ENCODE results near the gene TLCD1.

Gene TLCD1

DNA sequence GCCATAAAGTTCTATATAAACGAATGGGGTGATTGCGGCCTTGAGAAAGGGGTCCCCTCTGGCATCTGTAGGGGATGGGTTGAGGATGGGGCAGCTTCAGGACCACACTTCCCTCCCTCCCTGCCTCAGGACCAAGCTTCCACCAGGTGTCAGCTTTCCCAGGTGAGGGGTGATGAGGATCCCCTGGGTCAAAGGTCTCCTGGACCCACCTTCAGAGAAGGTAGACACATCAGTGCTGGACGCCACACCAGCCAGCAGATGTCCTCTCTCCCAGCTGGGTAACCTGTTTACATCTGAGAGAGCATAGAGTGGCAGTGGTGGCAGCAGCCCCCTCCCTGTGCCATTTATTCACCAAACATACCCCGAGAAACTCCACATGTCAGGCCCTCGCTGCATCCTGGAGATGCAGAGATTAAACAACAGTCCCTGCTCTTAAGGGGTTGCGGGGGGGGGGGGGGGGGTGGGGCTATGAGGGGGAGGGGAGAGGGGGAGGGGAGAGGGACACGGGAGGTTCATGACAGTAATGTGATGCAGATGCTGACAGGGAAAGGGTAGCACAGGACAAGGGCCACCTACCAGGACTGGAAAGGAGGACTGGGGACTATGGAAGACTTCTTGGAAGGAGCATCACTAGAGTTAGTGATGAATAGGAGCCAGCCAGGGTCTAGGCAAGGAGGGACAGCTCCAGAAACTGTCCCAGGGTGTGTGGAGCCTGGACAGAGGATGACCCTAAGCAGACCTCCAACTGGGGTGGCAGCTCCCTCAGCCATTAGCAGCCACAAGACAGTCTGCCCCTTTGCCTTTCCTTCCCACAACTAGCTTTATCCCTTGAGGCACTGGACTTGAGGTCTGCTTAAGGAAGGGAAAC, 19.3 kb downstream of the TLCD1 start:
- TF ChIP-seq, protein P1, sequence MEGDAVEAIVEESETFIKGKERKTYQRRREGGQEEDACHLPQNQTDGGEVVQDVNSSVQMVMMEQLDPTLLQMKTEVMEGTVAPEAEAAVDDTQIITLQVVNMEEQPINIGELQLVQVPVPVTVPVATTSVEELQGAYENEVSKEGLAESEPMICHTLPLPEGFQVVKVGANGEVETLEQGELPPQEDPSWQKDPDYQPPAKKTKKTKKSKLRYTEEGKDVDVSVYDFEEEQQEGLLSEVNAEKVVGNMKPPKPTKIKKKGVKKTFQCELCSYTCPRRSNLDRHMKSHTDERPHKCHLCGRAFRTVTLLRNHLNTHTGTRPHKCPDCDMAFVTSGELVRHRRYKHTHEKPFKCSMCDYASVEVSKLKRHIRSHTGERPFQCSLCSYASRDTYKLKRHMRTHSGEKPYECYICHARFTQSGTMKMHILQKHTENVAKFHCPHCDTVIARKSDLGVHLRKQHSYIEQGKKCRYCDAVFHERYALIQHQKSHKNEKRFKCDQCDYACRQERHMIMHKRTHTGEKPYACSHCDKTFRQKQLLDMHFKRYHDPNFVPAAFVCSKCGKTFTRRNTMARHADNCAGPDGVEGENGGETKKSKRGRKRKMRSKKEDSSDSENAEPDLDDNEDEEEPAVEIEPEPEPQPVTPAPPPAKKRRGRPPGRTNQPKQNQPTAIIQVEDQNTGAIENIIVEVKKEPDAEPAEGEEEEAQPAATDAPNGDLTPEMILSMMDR (IDR thresholded peaks at IDR 0.05), result no peak

DNA sequence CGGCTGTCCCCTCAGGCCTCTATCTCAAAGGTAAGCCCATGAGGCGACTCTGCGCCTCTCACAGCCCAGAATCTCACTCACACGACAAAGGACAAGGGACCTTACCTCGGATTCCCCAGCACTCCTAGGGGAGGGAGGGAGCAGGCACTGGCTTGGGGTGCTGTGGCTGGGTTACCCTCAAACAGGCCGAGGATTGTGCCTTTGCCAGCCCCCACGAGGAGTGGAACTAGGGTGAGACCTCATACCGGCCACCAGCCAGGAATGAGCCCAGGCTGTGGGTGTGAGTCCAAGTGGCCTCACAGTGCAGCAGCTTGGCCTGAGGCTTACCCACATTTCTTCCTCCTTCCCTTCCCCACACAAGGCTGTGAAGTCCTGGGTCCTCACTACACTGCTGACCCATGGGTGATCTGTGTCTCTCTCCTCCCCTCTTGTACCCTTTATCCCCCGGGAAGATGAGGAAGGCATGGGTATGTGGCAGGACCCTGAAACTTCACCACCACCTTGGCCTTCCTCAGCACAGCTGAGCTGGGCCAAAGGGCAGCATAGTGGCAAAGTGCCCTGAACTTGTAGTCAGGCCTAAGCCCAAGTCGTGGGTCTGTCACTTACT, 20.2 kb downstream of the TLCD1 start:
- TF ChIP-seq, protein P1 (IDR thresholded peaks at IDR 0.05), result no peak

DNA sequence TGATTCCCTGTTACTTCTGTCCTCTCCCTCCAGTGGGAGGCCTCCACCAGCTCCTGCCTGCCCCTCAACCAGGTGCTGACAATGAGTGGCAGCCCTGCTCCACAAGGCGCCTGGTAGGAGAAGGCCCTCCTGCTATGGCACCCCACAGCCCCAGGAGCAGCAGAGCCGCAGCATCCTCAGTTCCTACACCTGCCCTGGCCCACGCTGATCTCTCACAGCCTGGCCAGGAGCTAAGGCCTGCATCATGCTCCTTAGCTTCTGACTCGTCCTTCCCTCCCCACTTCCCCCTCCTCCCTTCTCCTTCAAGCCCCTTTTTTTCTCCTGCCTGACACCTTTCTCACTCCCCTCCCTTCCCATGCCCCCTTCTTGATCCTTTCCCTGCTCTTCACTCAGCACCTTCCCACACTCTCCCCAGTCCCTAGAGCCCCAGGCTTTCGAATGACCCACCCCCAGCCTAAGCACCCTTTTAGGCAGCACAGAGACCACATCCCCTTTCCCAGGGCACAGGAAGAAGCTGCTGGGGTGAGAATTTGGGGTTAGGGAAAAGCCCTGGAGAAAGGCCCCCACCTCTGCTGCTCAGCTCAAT, 20.9 kb downstream of the TLCD1 start:
- TF ChIP-seq, protein P1 (IDR thresholded peaks at IDR 0.05), result no peak

DNA sequence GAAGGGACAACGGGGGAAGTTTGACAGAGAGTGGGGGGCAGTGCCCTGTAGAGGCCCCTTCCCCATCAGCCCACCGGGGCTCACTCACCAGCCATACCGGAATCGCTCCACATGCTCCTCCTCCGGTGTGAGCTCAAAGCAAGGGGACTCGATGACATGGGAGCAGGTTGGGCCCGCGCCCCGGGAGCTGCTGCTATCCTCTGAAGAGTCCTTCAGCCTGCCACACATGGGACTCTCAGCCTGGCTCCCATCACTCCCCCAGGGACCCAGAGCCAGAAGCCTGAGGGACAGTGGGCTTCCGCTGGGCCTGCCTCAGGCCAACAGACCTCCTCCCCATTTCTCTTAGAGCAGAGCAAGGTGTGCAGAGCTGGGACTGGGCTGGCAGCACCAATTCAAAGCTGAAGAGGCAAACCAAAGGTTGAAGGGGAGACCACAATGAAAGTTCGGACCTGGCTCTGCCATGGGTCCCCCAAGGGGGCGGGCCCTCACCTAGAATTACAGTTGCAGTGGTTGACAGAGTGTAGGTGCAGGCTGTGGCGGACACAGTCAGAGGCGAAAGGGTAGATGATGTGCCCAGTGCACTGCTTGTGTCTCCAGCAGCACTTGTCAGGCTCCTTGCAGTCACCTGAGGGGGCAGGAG, 21.7 kb downstream of the TLCD1 start:
- TF ChIP-seq, protein P1 (IDR thresholded peaks at IDR 0.05), result no peak

DNA sequence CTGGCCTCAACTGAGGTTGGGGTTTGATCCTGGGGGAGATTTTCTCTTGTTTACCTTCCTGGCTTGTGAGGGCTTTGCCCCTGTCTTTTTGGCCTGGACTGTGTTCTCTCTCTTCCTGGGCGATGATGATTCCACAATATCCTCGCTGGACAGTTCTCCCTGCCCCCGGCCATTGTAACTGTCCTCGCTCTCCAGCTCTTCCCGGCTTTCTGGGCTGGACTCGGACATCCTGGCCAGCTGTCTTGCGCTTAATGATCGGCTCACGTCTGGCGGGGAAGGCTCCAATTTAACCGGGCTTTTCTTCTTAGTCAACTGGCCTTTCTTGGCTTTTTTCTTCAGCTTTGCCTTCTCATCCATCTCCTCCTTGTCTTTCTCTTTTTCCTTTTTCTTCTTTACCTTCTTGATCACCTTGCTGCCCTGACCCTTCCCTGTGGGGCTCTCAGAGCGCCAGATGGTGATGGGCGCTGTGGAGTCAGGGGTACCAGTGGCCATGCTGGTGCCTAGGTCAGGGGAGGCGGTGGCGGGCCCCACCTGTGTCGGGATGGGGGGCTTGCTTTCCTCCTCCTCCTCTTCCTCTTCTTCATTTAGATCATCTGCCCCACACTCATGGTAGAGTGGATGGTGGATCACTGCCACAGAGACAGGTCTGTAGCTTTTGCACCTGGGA, 22.3 kb downstream of the TLCD1 start:
- TF ChIP-seq, protein P1 (IDR thresholded peaks at IDR 0.05), result no peak

DNA sequence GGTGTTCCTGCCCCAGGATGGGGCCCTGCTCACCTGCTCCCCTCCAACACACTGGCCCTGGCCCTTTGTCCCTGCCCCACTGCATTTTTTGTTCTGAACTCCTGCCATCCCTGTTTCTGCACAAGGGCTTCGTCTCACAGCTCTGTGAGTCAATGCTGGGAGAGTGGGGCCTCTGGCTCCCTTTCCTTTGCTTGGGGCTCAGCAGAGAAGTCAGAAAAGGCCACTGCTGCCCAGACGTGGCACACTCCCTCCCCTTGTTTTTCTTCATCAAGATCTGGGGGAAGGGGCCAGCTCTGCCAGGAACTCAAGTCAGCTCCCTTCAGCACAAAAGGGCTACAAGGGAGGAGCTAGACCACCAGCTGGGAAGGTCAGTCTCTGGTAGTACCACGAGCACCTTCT, 23.3 kb downstream of the TLCD1 start:
- TF ChIP-seq, protein P1 (IDR thresholded peaks at IDR 0.05), result no peak

All from LNCAP (cell line).